HUES48 (cell line): ENCODE measurements around the gene CDHR4.
"Not testable (repeated sequence)": the region's sequence is repeated elsewhere in the genome, so short reads cannot be mapped to it uniquely, and the experiment has no call there.

Source experiments
- H3K27ac ChIP-seq: one replicate; pipeline ENCODE4 v1.7.0; 2013; ENCODE audit warnings: low read depth, low read length, inconsistent platforms
- H3K27me3 ChIP-seq: 2 replicates; pipeline ENCODE4 v1.6.1; 2013; ENCODE audit warnings: mild to moderate bottlenecking, low read length; ENCODE audit not compliant: control insufficient read depth, insufficient read depth
- H3K36me3 ChIP-seq: 2 replicates; pipeline ENCODE4 v1.6.1; 2013; ENCODE audit warnings: low read length; ENCODE audit not compliant: control insufficient read depth, insufficient read depth
- H3K4me1 ChIP-seq: 2 replicates; pipeline ENCODE4 v1.6.1; 2013; ENCODE audit warnings: mild to moderate bottlenecking, low read length; ENCODE audit not compliant: control insufficient read depth, insufficient read depth
- H3K4me3 ChIP-seq: 2 replicates; pipeline ENCODE4 v1.5.1; 2013; ENCODE audit warnings: mild to moderate bottlenecking, low read depth, low read length
- H3K9ac ChIP-seq: 2 replicates; pipeline ENCODE4 v1.6.1; 2013; ENCODE audit warnings: mild to moderate bottlenecking, low read depth, low read length, moderate library complexity
- H3K9me3 ChIP-seq: 2 replicates; pipeline ENCODE4 v1.6.1; 2013; ENCODE audit warnings: low read length; ENCODE audit not compliant: control insufficient read depth, insufficient read depth

CDHR4 gene

GRCh38 chr3:49799761-49800160, at the start of gene CDHR4:
TSS of gene CDHR4 (minus strand) at chr3:49799873. CDS start at chr3:49799812, 61 bp downstream.
- Histone ChIP-seq H3K4me3 (no peak within 1 kb of the TSS), H3K36me3 (no peaks in the 10 kb centered on the region), H3K27ac (no peak within 1 kb of the TSS), H3K27me3 (peaks cover 24% of the 10 kb centered on the region), H3K9ac (no peak within 1 kb of the TSS), H3K9me3 (no peaks in the 10 kb centered on the region), H3K4me1 (no peaks in the 10 kb centered on the region)

- H3K36me3 ChIP-seq, result peaks cover 67% of the 10 kb centered on the region
- no peak overlapping the region for H3K27ac ChIP-seq
- H3K9ac ChIP-seq, result no peak overlapping the region
- no peak overlapping the region for H3K4me3 ChIP-seq
- H3K9me3 ChIP-seq, result no peaks in the 10 kb centered on the region
- H3K4me1 ChIP-seq, result no peaks in the 10 kb centered on the region
- no peaks in the 10 kb centered on the region for H3K27me3 ChIP-seq
Measured at GRCh38 chr3:49845694-49846093, 46.0 kb upstream of the CDHR4 start.

- Histone ChIP-seq H3K4me1 (no peaks in the 10 kb centered on the region), H3K9ac (no peak overlapping the region), H3K4me3 (no peak overlapping the region), H3K27me3 (no peaks in the 10 kb centered on the region), H3K36me3 (peaks cover 78% of the 10 kb centered on the region), H3K9me3 (no peaks in the 10 kb centered on the region), H3K27ac (no peak overlapping the region)
Measured at GRCh38 chr3:49844464-49845183, 45.0 kb upstream of the CDHR4 start.

GRCh38 chr3:49842843-49843517, 43.3 kb upstream of the CDHR4 start:
- H3K9me3 ChIP-seq, result no peaks in the 10 kb centered on the region
- peaks cover 85% of the 10 kb centered on the region for H3K36me3 ChIP-seq
- no peak overlapping the region for H3K4me3 ChIP-seq
- H3K4me1 ChIP-seq, result no peaks in the 10 kb centered on the region
- H3K27me3 ChIP-seq, result no peaks in the 10 kb centered on the region
- no peak overlapping the region for H3K27ac ChIP-seq
- no peak overlapping the region for H3K9ac ChIP-seq

- Histone ChIP-seq H3K4me3 (no peak overlapping the region), H3K27me3 (no peaks in the 10 kb centered on the region), H3K36me3 (peaks cover 86% of the 10 kb centered on the region), H3K9me3 (no peaks in the 10 kb centered on the region), H3K4me1 (no peaks in the 10 kb centered on the region), H3K27ac (no peak overlapping the region), H3K9ac (no peak overlapping the region)
Measured at GRCh38 chr3:49841806-49842205, 42.1 kb upstream of the CDHR4 start.

GRCh38 chr3:49841126-49841696, 41.5 kb upstream of the CDHR4 start:
- Histone ChIP-seq H3K4me3 (no peak overlapping the region), H3K36me3 (peaks cover 86% of the 10 kb centered on the region), H3K9ac (no peak overlapping the region), H3K4me1 (no peaks in the 10 kb centered on the region), H3K27ac (no peak overlapping the region), H3K9me3 (no peaks in the 10 kb centered on the region), H3K27me3 (no peaks in the 10 kb centered on the region)

GRCh38 chr3:49840388-49840787, 40.7 kb upstream of the CDHR4 start:
- Histone ChIP-seq H3K4me1 (no peaks in the 10 kb centered on the region), H3K36me3 (peaks cover 78% of the 10 kb centered on the region), H3K27me3 (no peaks in the 10 kb centered on the region), H3K9me3 (no peaks in the 10 kb centered on the region), H3K27ac (no peak overlapping the region), H3K9ac (no peak overlapping the region), H3K4me3 (no peak overlapping the region)

GRCh38 chr3:49839193-49839809, 39.6 kb upstream of the CDHR4 start:
- no peaks in the 10 kb centered on the region for H3K27me3 ChIP-seq
- peaks cover 77% of the 10 kb centered on the region for H3K36me3 ChIP-seq

GRCh38 chr3:49831341-49831740, 31.7 kb upstream of the CDHR4 start:
- H3K36me3 ChIP-seq, result peaks cover 66% of the 10 kb centered on the region

More at GRCh38 chr3:49839193-49839809, 39.6 kb upstream of the CDHR4 start:
- H3K9ac ChIP-seq, result no peak overlapping the region
- H3K4me3 ChIP-seq, result no peak overlapping the region
- no peaks in the 10 kb centered on the region for H3K4me1 ChIP-seq
- no peaks in the 10 kb centered on the region for H3K9me3 ChIP-seq
- H3K27ac ChIP-seq, result no peak overlapping the region

GRCh38 chr3:49826016-49826415, 26.3 kb upstream of the CDHR4 start:
- Histone ChIP-seq H3K27ac (no peak overlapping the region), H3K36me3 (peaks cover 30% of the 10 kb centered on the region), H3K4me3 (no peak overlapping the region), H3K9ac (no peak overlapping the region), H3K4me1 (no peaks in the 10 kb centered on the region), H3K27me3 (no peaks in the 10 kb centered on the region), H3K9me3 (no peaks in the 10 kb centered on the region)

More at GRCh38 chr3:49831341-49831740, 31.7 kb upstream of the CDHR4 start:
- no peak overlapping the region for H3K9ac ChIP-seq
- no peak overlapping the region for H3K4me3 ChIP-seq
- H3K9me3 ChIP-seq, result no peaks in the 10 kb centered on the region
- H3K27me3 ChIP-seq, result no peaks in the 10 kb centered on the region
- no peaks in the 10 kb centered on the region for H3K4me1 ChIP-seq
- no peak overlapping the region for H3K27ac ChIP-seq

GRCh38 chr3:49823131-49823530, 23.5 kb upstream of the CDHR4 start:
- H3K27ac ChIP-seq, H3K9me3 ChIP-seq, H3K27me3 ChIP-seq, H3K4me3 ChIP-seq, H3K4me1 ChIP-seq, H3K36me3 ChIP-seq, H3K9ac ChIP-seq: not testable (repeated sequence)
